Measurements from ENCODE around the gene PRKAB1.

The PRKAB1 gene

DNA sequence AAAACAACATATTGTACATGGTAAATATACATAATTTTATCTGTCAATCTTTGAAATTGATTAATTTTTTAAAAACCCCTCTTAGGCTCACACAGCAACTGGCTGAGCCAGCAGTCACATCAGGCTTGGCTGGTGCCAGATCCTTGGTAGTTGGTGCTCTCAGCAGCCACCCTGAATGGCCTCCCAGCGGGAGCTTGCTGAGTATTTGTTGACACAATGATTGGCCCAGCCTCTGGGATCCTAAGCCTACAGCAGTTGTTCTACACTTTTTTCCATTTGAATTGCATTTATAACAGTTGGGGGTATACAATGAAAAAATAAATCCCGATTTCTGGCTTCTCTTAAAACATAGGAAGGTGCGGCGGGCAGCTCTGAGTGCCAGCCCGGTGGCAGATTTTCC lies 11.1 kb downstream of the PRKAB1 start:
- ChIA-PET POLR2A (no interaction called here), CTCF (interaction anchor here (1.2 to 1.7 kb wide), 2 partner anchors 11 to 13 kb away, joined by 4 to 5 read pairs; partner anchors contain the start of gene PRKAB1)

DNA sequence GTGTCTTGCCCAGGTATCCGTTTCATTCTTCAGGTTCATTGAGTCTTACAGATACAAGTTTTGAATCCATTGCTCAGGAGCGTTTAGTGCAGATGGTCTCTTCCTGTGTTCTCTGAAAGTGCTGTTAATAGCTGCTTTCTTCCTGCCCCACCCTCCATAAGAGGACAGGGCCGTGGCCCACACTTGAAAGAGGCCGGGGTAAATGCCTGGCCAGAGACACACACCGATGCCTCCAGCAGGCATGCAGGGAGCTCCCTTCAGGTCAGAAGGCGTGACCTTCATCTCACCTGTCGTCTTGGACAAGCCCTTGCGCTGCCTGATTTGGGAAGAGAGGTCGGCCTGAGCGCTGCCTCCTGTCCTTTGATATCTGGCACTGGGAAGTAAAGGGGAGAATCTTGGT lies 11.6 kb downstream of the PRKAB1 start:
- no peak for DNase-seq
- CTCF ChIA-PET = interaction anchor here (1.2 kb wide), 1 partner anchor 14 kb away, joined by 4 read pairs; no protein-coding TSS in a partner anchor
- Histone ChIP-seq H3K36me3 (ENCODE audit: control insufficient read depth in 4 of 4, insufficient read depth in 4 of 4, low read length in 3 of 4) (peaks cover 22 to 80% (median 62%) of the 10 kb centered on the region in 4 experiments), H3K4me3 (ENCODE audit: control insufficient read depth in 1 of 7, extremely low read depth in 1 of 7, insufficient read depth in 4 of 7, low read depth in 2 of 7, low read length in 6 of 7) (no peak overlapping the region), H3K4me1 (ENCODE audit: control extremely low read depth in 1 of 4, control insufficient read depth in 4 of 4, insufficient read depth in 4 of 4, low read length in 3 of 4) (peaks cover 4 to 8% (median 5%) of the 10 kb centered on the region in 4 experiments), H3K27me3 (replicated peaks in 2 of 5; ENCODE audit: control insufficient read depth in 4 of 5, insufficient read depth in 5 of 5, low read length in 4 of 5) (no peaks in the 10 kb centered on the region), H3K27ac (ENCODE audit: insufficient read depth in 1 of 2, low read depth in 1 of 2, low read length in 2 of 2, poor library complexity in 1 of 2, severe bottlenecking in 2 of 2) (no peak overlapping the region), H3K9me3 (ENCODE audit: control extremely low read depth in 1 of 5, control insufficient read depth in 4 of 5, insufficient read depth in 2 of 5, low read depth in 1 of 5, low read length in 4 of 5) (no peaks in the 10 kb centered on the region)
- POLR2A ChIA-PET = no interaction called here
- WGBS (ENCODE audit: insufficient coverage) = 92% methylated on average over 10 of the region's 10 CpGs

More for the DNA sequence above, 11.1 kb downstream of the PRKAB1 start:
- WGBS (ENCODE audit: insufficient coverage) = 98% methylated on average over 5 of the region's 5 CpGs
- no peaks in the 10 kb centered on the region for H3K27me3 ChIP-seq (replicated peaks in 2 of 5; ENCODE audit: control insufficient read depth in 4 of 5, insufficient read depth in 5 of 5, low read length in 4 of 5)
- H3K27ac ChIP-seq (ENCODE audit: insufficient read depth in 1 of 2, low read depth in 1 of 2, low read length in 2 of 2, poor library complexity in 1 of 2, severe bottlenecking in 2 of 2) = no peak overlapping the region
- H3K9me3 ChIP-seq (ENCODE audit: control extremely low read depth in 1 of 5, control insufficient read depth in 4 of 5, insufficient read depth in 2 of 5, low read depth in 1 of 5, low read length in 4 of 5) = no peaks in the 10 kb centered on the region
- peaks cover 5 to 9% (median 7%) of the 10 kb centered on the region in 4 experiments for H3K4me1 ChIP-seq (ENCODE audit: control extremely low read depth in 1 of 4, control insufficient read depth in 4 of 4, insufficient read depth in 4 of 4, low read length in 3 of 4)
- DNase-seq = no peak
- no peak overlapping the region for H3K4me3 ChIP-seq (ENCODE audit: control insufficient read depth in 1 of 7, extremely low read depth in 1 of 7, insufficient read depth in 4 of 7, low read depth in 2 of 7, low read length in 6 of 7)
- peaks cover 22 to 81% (median 65%) of the 10 kb centered on the region in 4 experiments for H3K36me3 ChIP-seq (ENCODE audit: control insufficient read depth in 4 of 4, insufficient read depth in 4 of 4, low read length in 3 of 4)

- peaks cover 19 to 74% (median 49%) of the 10 kb centered on the region in 4 experiments for H3K36me3 ChIP-seq (ENCODE audit: control insufficient read depth in 4 of 4, insufficient read depth in 4 of 4, low read length in 3 of 4)
- 96% methylated on average over 6 of the region's 8 CpGs for WGBS (ENCODE audit: insufficient coverage)
- CTCF ChIA-PET = interaction anchor here (0.9 to 2.0 kb wide), 6 partner anchors 8 to 19 kb away, joined by 3 to 7 read pairs (median 4); partner anchors contain the start of gene PRKAB1
Measured at GRCh38 chr12:119681111-119681510, 13.2 kb downstream of the PRKAB1 start.

DNA sequence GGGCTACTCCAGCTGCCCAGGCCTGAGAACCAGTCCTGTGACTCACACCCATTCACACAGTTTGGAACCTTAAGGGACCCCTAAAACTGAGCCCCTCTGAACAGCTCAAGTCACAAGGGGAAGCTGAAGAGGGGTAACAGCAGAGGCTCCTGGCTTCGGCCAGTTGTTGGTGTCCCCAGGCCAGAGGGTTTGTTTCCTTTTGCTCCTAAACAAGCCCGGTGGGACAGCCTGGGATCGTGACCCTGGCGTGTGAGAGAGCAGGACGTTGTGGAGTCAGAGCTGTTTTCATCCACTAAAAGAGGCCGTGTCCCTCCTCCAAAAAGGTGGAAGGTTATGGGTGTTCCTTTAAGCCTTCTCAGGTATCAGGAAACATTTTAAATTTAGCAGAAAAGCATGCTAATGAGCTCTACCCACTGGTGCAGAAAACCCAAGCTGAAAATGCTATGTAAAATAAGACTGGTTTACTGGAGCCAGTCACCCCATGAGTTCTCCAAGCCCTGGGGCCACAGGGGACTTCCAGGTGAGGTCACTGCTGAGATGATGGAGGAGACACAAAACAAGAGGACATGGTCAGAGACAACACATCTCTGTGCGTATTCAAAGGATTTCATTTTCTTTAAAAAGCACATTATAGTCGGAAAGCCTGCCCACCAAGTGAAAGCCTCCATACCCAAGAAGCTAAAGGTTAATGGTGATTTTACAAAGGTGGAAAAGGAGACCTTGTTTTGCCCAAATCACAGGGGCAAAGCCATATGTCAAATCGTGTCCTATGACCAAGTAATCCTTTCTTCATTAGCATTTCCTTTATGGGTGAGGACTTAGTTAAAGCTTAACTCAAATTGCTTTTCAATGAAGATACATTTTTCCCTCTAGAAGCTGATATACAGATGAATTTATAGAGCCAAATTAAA lies 14.1 kb downstream of the PRKAB1 start:
- Histone ChIP-seq H3K36me3 (ENCODE audit: control insufficient read depth in 4 of 4, insufficient read depth in 4 of 4, low read length in 3 of 4) (peaks cover 16 to 73% (median 45%) of the 10 kb centered on the region in 4 experiments), H3K27me3 (replicated peaks in 2 of 5; ENCODE audit: control insufficient read depth in 4 of 5, insufficient read depth in 5 of 5, low read length in 4 of 5) (no peaks in the 10 kb centered on the region), H3K9me3 (ENCODE audit: control extremely low read depth in 1 of 5, control insufficient read depth in 4 of 5, insufficient read depth in 2 of 5, low read depth in 1 of 5, low read length in 4 of 5) (no peaks in the 10 kb centered on the region), H3K4me1 (ENCODE audit: control extremely low read depth in 1 of 4, control insufficient read depth in 4 of 4, insufficient read depth in 4 of 4, low read length in 3 of 4) (peaks cover 4 to 5% (median 4%) of the 10 kb centered on the region in 4 experiments), H3K27ac (ENCODE audit: insufficient read depth in 1 of 2, low read depth in 1 of 2, low read length in 2 of 2, poor library complexity in 1 of 2, severe bottlenecking in 2 of 2) (peak overlapping the region in 1 of 2 experiments; percentile 70), H3K4me3 (ENCODE audit: control insufficient read depth in 1 of 7, extremely low read depth in 1 of 7, insufficient read depth in 4 of 7, low read depth in 2 of 7, low read length in 6 of 7) (no peak overlapping the region)
- WGBS (ENCODE audit: insufficient coverage) = 98% methylated on average over 7 of the region's 9 CpGs
- CTCF ChIA-PET = interaction anchor here (0.9 to 2.0 kb wide), 7 partner anchors 8 to 17 kb away, joined by 3 to 7 read pairs (median 3); partner anchors contain the start of gene PRKAB1
- no peak for DNase-seq
- POLR2A ChIA-PET = no interaction called here

More at GRCh38 chr12:119681111-119681510, 13.2 kb downstream of the PRKAB1 start:
- POLR2A ChIA-PET = no interaction called here
- Histone ChIP-seq H3K4me3 (ENCODE audit: control insufficient read depth in 1 of 7, extremely low read depth in 1 of 7, insufficient read depth in 4 of 7, low read depth in 2 of 7, low read length in 6 of 7) (no peak overlapping the region), H3K27ac (ENCODE audit: insufficient read depth in 1 of 2, low read depth in 1 of 2, low read length in 2 of 2, poor library complexity in 1 of 2, severe bottlenecking in 2 of 2) (no peak overlapping the region), H3K27me3 (replicated peaks in 2 of 5; ENCODE audit: control insufficient read depth in 4 of 5, insufficient read depth in 5 of 5, low read length in 4 of 5) (no peaks in the 10 kb centered on the region), H3K4me1 (ENCODE audit: control extremely low read depth in 1 of 4, control insufficient read depth in 4 of 4, insufficient read depth in 4 of 4, low read length in 3 of 4) (peaks cover 4 to 5% (median 4%) of the 10 kb centered on the region in 4 experiments), H3K9me3 (ENCODE audit: control extremely low read depth in 1 of 5, control insufficient read depth in 4 of 5, insufficient read depth in 2 of 5, low read depth in 1 of 5, low read length in 4 of 5) (no peaks in the 10 kb centered on the region)
- DNase-seq = no peak

DNA sequence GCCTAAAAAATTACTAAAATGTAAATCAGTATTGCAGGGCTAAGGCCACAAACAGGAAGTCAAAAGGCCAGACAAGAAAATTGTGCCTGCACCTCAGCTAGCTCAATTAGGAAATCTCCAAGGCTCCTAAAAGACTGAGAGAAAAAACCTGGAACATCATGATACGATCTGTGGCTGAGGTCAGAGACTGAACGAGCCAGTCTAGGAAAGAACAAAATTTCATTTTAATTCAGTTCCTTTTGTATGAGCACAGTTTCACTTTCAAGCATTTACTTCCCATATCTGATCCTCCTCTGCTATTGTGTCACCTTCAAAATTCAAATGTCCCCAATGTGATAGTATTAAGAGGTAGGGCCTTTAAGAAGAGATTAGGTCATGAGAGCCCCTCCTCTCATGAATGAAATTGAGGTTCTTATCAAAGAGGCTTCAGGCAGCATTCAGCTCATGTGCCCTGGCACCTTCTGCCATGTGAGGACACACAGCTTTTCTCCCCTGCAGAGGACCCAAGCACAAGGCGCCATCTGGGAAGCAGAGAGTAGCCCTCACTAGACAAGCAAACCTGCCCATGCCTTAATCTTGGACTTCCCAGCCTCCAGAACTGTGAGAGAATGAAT lies 14.8 kb downstream of the PRKAB1 start:
- H3K4me1 ChIP-seq (ENCODE audit: control extremely low read depth in 1 of 4, control insufficient read depth in 4 of 4, insufficient read depth in 4 of 4, low read length in 3 of 4) = peaks cover 4 to 5% (median 4%) of the 10 kb centered on the region in 4 experiments
- ChIA-PET POLR2A (no interaction called here), CTCF (interaction anchor here (0.9 to 2.0 kb wide), 4 partner anchors 9 to 18 kb away, joined by 3 to 7 read pairs (median 4); no protein-coding TSS in a partner anchor)
- no peaks in the 10 kb centered on the region for H3K27me3 ChIP-seq (replicated peaks in 2 of 5; ENCODE audit: control insufficient read depth in 4 of 5, insufficient read depth in 5 of 5, low read length in 4 of 5)
- H3K9me3 ChIP-seq (ENCODE audit: control extremely low read depth in 1 of 5, control insufficient read depth in 4 of 5, insufficient read depth in 2 of 5, low read depth in 1 of 5, low read length in 4 of 5) = no peaks in the 10 kb centered on the region
- peak in 2 of 3 donors; percentile 44 to 53 for DNase-seq
- WGBS (ENCODE audit: insufficient coverage) = 43% methylated on average over 2 of the region's 3 CpGs
- H3K4me3 ChIP-seq (ENCODE audit: control insufficient read depth in 1 of 7, extremely low read depth in 1 of 7, insufficient read depth in 4 of 7, low read depth in 2 of 7, low read length in 6 of 7) = no peak overlapping the region
- peaks cover 16 to 73% (median 42%) of the 10 kb centered on the region in 4 experiments for H3K36me3 ChIP-seq (ENCODE audit: control insufficient read depth in 4 of 4, insufficient read depth in 4 of 4, low read length in 3 of 4)
- H3K27ac ChIP-seq (ENCODE audit: insufficient read depth in 1 of 2, low read depth in 1 of 2, low read length in 2 of 2, poor library complexity in 1 of 2, severe bottlenecking in 2 of 2) = peak overlapping the region in 1 of 2 experiments; percentile 70

GRCh38 chr12:119683413-119683812 lies 15.5 kb downstream of the PRKAB1 start:
- H3K9me3 ChIP-seq (ENCODE audit: control extremely low read depth in 1 of 5, control insufficient read depth in 4 of 5, insufficient read depth in 2 of 5, low read depth in 1 of 5, low read length in 4 of 5) = no peaks in the 10 kb centered on the region
- no peak overlapping the region for H3K4me3 ChIP-seq (ENCODE audit: control insufficient read depth in 1 of 7, extremely low read depth in 1 of 7, insufficient read depth in 4 of 7, low read depth in 2 of 7, low read length in 6 of 7)
- no peak overlapping the region for H3K27ac ChIP-seq (ENCODE audit: insufficient read depth in 1 of 2, low read depth in 1 of 2, low read length in 2 of 2, poor library complexity in 1 of 2, severe bottlenecking in 2 of 2)
- H3K4me1 ChIP-seq (ENCODE audit: control extremely low read depth in 1 of 4, control insufficient read depth in 4 of 4, insufficient read depth in 4 of 4, low read length in 3 of 4) = peaks cover 4 to 5% (median 4%) of the 10 kb centered on the region in 4 experiments
- H3K36me3 ChIP-seq (ENCODE audit: control insufficient read depth in 4 of 4, insufficient read depth in 4 of 4, low read length in 3 of 4) = peaks cover 15 to 74% (median 44%) of the 10 kb centered on the region in 4 experiments
- no peak for DNase-seq
- H3K27me3 ChIP-seq (replicated peaks in 2 of 5; ENCODE audit: control insufficient read depth in 4 of 5, insufficient read depth in 5 of 5, low read length in 4 of 5) = no peaks in the 10 kb centered on the region
- CTCF ChIA-PET = interaction anchor here (0.9 kb wide), 1 partner anchor 10 kb away, joined by 3 read pairs; no protein-coding TSS in a partner anchor
- WGBS (ENCODE audit: insufficient coverage) = 97% methylated on average over 5 of the region's 6 CpGs
- POLR2A ChIA-PET = no interaction called here

Measured in common myeloid progenitor, CD34-positive (primary cell).